Left lung (tissue), 10 donors: ENCODE measurements around the gene ZNF598. TPM values are rescaled to one million over a fixed set of nuclear protein-coding genes. Genes with fewer than 3 reads are reported as not detected.

Experiments used
- ATAC-seq: fragments of 200-7000 bp; cut with Tn5 transposase; one replicate; pipeline ENCODE4 v1.9.1; 2020; ENCODE audit warnings: moderate library complexity
- DNase-seq, 4 donors: peaks; one replicate each; pipeline ENCODE4 v3.0.0-alpha.2; 2013 to 2020
- H3K27ac ChIP-seq, 2 donors: fragments of 200-600 bp; sonication (generic) in 1 of 2; one replicate each; pipeline versions ENCODE4 v1.5.0 to v1.8.0; 2020 to 2021
- H3K27me3 ChIP-seq, 2 donors: fragments of 200-600 bp; sonication (generic) in 1 of 2; one replicate each; pipeline versions ENCODE4 v1.5.0 to v1.8.0; 2020 to 2021
- H3K36me3 ChIP-seq, 2 donors: fragments of 200-600 bp; sonication (generic) in 1 of 2; one replicate each; pipeline versions ENCODE4 v1.5.0 to v1.8.0; 2020 to 2021
- H3K4me1 ChIP-seq, 2 donors: fragments of 200-600 bp; one replicate each; pipeline ENCODE4 v1.8.0; 2021
- H3K4me3 ChIP-seq, 2 donors: fragments of 200-600 bp; sonication (generic) in 1 of 2; one replicate each; pipeline versions ENCODE4 v1.5.0 to v1.8.0; 2020 to 2021; ENCODE audit warnings: mild to moderate bottlenecking in 1 of 2
- H3K9me3 ChIP-seq, 2 donors: fragments of 200-600 bp; sonication (generic) in 1 of 2; one replicate each; pipeline versions ENCODE4 v1.5.0 to v1.8.0; 2020 to 2021
- CTCF ChIP-seq, 2 donors: fragments of 200-600 bp; sonication (generic) in 1 of 2; IDR thresholded peaks; one replicate each; pipeline versions ENCODE4 v1.5.0 to v1.8.0; 2021; ENCODE audit warnings: antibody characterized with exemption in 2 of 2
- intact Hi-C, 2 donors: fragments of 100-400 bp; cut with DNase I; formaldehyde crosslinking; loops; one replicate each; pipeline versions ENCODE4 v1.11.2 to v1.14.2; 2022
- polyA plus RNA-seq, 6 donors: library from polyadenylated mRNA; unstranded; fragments of 120-200 nt; gene quantifications; one replicate each; pipeline ENCODE4 v1.2.1, GENCODE V29; 2013; ENCODE audit not compliant: insufficient read length in 6 of 6
- total RNA-seq, 2 donors: library from RNA; stranded (reverse); fragmentation: NEBNext Ultra II Directional; extraction: Animal tissue kit (Norgen Biotek cat#: 25700); gene quantifications; one replicate each; pipeline ENCODE4 v1.2.1, GENCODE V29; 2021
- donor health status: DM: no; HTN: yes; CAD: no.
- donor health status: DM: no; HTN: no; CAD: no.

Gene ZNF598
- total and polyA plus RNA-seq, 8 donors, result 15.2 to 45.9 (median 23.1) TPM

- Histone ChIP-seq H3K27me3 (no peaks in the 10 kb centered on the region), H3K27ac (no peak overlapping the region), H3K4me1 (peaks cover 32 to 58% of the 10 kb centered on the region in 2 donors), H3K9me3 (no peaks in the 10 kb centered on the region), H3K4me3 (no peak overlapping the region), H3K36me3 (peaks cover 0 to 45% of the 10 kb centered on the region in 2 donors)
- peak; percentile 85 to 93 for TF ChIP-seq CTCF (IDR thresholded peaks at IDR 0.05)
- peak in 3 of 4 donors; percentile 87 to 97 (median 91) for DNase-seq
- ATAC-seq, result peak; percentile 93
- intact Hi-C loops, result no loop called here
Measured at GRCh38 chr16:2003827-2004641, 5.6 kb downstream of the ZNF598 start.

GRCh38 chr16:2003231-2003826, 6.3 kb downstream of the ZNF598 start:
- no peak for TF ChIP-seq CTCF (IDR thresholded peaks at IDR 0.05)
- ATAC-seq (no peak), DNase-seq (no peak)
- H3K27me3 ChIP-seq, result no peaks in the 10 kb centered on the region
- intact Hi-C loops, result no loop called here
- no peak overlapping the region for H3K27ac ChIP-seq
- peaks cover 27 to 51% of the 10 kb centered on the region in 2 donors for H3K4me1 ChIP-seq
- H3K36me3 ChIP-seq, result peaks cover 0 to 52% of the 10 kb centered on the region in 2 donors
- no peak overlapping the region for H3K4me3 ChIP-seq
- no peaks in the 10 kb centered on the region for H3K9me3 ChIP-seq

GRCh38 chr16:2002406-2003230, 7.0 kb downstream of the ZNF598 start:
- H3K9me3 ChIP-seq, result no peaks in the 10 kb centered on the region
- TF ChIP-seq CTCF (IDR thresholded peaks at IDR 0.05), result no peak
- peaks cover 0 to 59% of the 10 kb centered on the region in 2 donors for H3K36me3 ChIP-seq
- DNase-seq (peak in 1 of 4 donors; percentile 71), ATAC-seq (no peak)
- no peaks in the 10 kb centered on the region for H3K27me3 ChIP-seq
- H3K27ac ChIP-seq, result no peak overlapping the region
- H3K4me1 ChIP-seq, result peaks cover 19 to 43% of the 10 kb centered on the region in 2 donors
- intact Hi-C loops, result no loop called here
- no peak overlapping the region for H3K4me3 ChIP-seq

- Histone ChIP-seq H3K27me3 (no peaks in the 10 kb centered on the region), H3K9me3 (no peaks in the 10 kb centered on the region), H3K4me1 (peaks cover 14 to 34% of the 10 kb centered on the region in 2 donors), H3K27ac (no peak overlapping the region), H3K36me3 (peaks cover 0 to 67% of the 10 kb centered on the region in 2 donors), H3K4me3 (no peak overlapping the region)
- ATAC-seq, result no peak
- peak in 1 of 4 donors; percentile 80 for DNase-seq
- intact Hi-C loops, result no loop called here
- TF ChIP-seq CTCF (IDR thresholded peaks at IDR 0.05), result no peak
Measured at GRCh38 chr16:2001456-2002355, 7.9 kb downstream of the ZNF598 start.
